Adipocyte (in vitro differentiated cells): ENCODE measurements around the gene TAGLN.
"Not testable (repeated sequence)": the region's sequence is repeated elsewhere in the genome, so short reads cannot be mapped to it uniquely, and the experiment has no call there.

Source experiments
- DNase-seq: peaks from one replicate; pipeline ENCODE4 v3.0.0-alpha.2; 2015; ENCODE audit warnings: low read depth
- H3K27me3 ChIP-seq: replicated peaks from 2 replicates; pipeline ENCODE4 v1.7.0; 2013; ENCODE audit warnings: mild to moderate bottlenecking, low read length, moderate library complexity; ENCODE audit not compliant: control insufficient read depth, insufficient read depth
- H3K36me3 ChIP-seq: 2 replicates; pipeline ENCODE4 v1.7.0; 2013; ENCODE audit warnings: low read length, mild to moderate bottlenecking, moderate library complexity; ENCODE audit not compliant: control insufficient read depth, insufficient read depth, severe bottlenecking
- H3K4me1 ChIP-seq: 2 replicates; pipeline ENCODE4 v1.7.0; 2013; ENCODE audit warnings: mild to moderate bottlenecking, low read length, moderate library complexity; ENCODE audit not compliant: control insufficient read depth, insufficient read depth
- H3K4me3 ChIP-seq: 2 replicates; pipeline ENCODE4 v1.7.0; 2013; ENCODE audit warnings: mild to moderate bottlenecking, low read length, moderate library complexity
- H3K9ac ChIP-seq: 2 replicates; pipeline ENCODE4 v1.7.0; 2013; ENCODE audit warnings: mild to moderate bottlenecking, low read length, moderate library complexity
- H3K9me3 ChIP-seq: 2 replicates; pipeline ENCODE4 v1.7.0; 2013; ENCODE audit warnings: mild to moderate bottlenecking, low read length, moderate library complexity; ENCODE audit not compliant: control insufficient read depth

TAGLN gene

GRCh38 chr11:117181586-117182550, 17.3 kb upstream of the TAGLN start:
- Histone ChIP-seq H3K4me1 (peaks cover 27% of the 10 kb centered on the region), H3K4me3 (no peak overlapping the region), H3K9ac (no peak overlapping the region), H3K9me3 (no peaks in the 10 kb centered on the region), H3K27me3 (no peaks in the 10 kb centered on the region), H3K36me3 (peaks cover 41% of the 10 kb centered on the region)
- no peak for DNase-seq

GRCh38 chr11:117182551-117182935, 16.6 kb upstream of the TAGLN start:
- Histone ChIP-seq H3K9me3 (no peaks in the 10 kb centered on the region), H3K9ac (no peak overlapping the region), H3K4me1 (peaks cover 27% of the 10 kb centered on the region), H3K4me3 (no peak overlapping the region), H3K27me3 (no peaks in the 10 kb centered on the region), H3K36me3 (peaks cover 47% of the 10 kb centered on the region)
- DNase-seq, result no peak

GRCh38 chr11:117183178-117183577, 16.0 kb upstream of the TAGLN start:
- H3K4me1 ChIP-seq, result peaks cover 22% of the 10 kb centered on the region

GRCh38 chr11:117183724-117184349, 15.3 kb upstream of the TAGLN start:
- Histone ChIP-seq H3K9ac (no peak overlapping the region), H3K36me3 (peaks cover 60% of the 10 kb centered on the region), H3K4me3 (no peak overlapping the region), H3K4me1 (peaks cover 19% of the 10 kb centered on the region), H3K27me3 (no peaks in the 10 kb centered on the region), H3K9me3 (no peaks in the 10 kb centered on the region)
- no peak for DNase-seq

More at GRCh38 chr11:117183178-117183577, 16.0 kb upstream of the TAGLN start:
- peaks cover 54% of the 10 kb centered on the region for H3K36me3 ChIP-seq
- not testable (repeated sequence) for H3K4me3 ChIP-seq, H3K9ac ChIP-seq, H3K9me3 ChIP-seq, DNase-seq, H3K27me3 ChIP-seq

GRCh38 chr11:117185736-117186430, 13.3 kb upstream of the TAGLN start:
- H3K4me3 ChIP-seq, result no peak overlapping the region
- DNase-seq, result no peak
- peaks cover 3% of the 10 kb centered on the region for H3K4me1 ChIP-seq
- peaks cover 80% of the 10 kb centered on the region for H3K36me3 ChIP-seq
- no peak overlapping the region for H3K9ac ChIP-seq
- no peaks in the 10 kb centered on the region for H3K27me3 ChIP-seq
- no peaks in the 10 kb centered on the region for H3K9me3 ChIP-seq

- Histone ChIP-seq H3K4me1 (no peaks in the 10 kb centered on the region), H3K36me3 (peaks cover 83% of the 10 kb centered on the region), H3K4me3 (no peak overlapping the region), H3K27me3 (no peaks in the 10 kb centered on the region), H3K9ac (no peak overlapping the region), H3K9me3 (no peaks in the 10 kb centered on the region)
- no peak for DNase-seq
Observed at GRCh38 chr11:117186431-117186761, 12.8 kb upstream of the TAGLN start.

GRCh38 chr11:117187007-117187406, 12.2 kb upstream of the TAGLN start:
- no peak for DNase-seq
- no peak overlapping the region for H3K9ac ChIP-seq
- H3K4me3 ChIP-seq, result no peak overlapping the region
- H3K4me1 ChIP-seq, result no peaks in the 10 kb centered on the region
- H3K9me3 ChIP-seq, result no peaks in the 10 kb centered on the region
- no peaks in the 10 kb centered on the region for H3K27me3 ChIP-seq
- H3K36me3 ChIP-seq, result peaks cover 86% of the 10 kb centered on the region

GRCh38 chr11:117187428-117187798, 11.8 kb upstream of the TAGLN start:
- H3K4me1 ChIP-seq, result no peaks in the 10 kb centered on the region
- DNase-seq, result no peak
- H3K9me3 ChIP-seq, result no peaks in the 10 kb centered on the region
- H3K4me3 ChIP-seq, result no peak overlapping the region
- H3K36me3 ChIP-seq, result peaks cover 86% of the 10 kb centered on the region
- no peaks in the 10 kb centered on the region for H3K27me3 ChIP-seq
- H3K9ac ChIP-seq, result no peak overlapping the region

GRCh38 chr11:117187799-117188481, 11.2 kb upstream of the TAGLN start:
- no peaks in the 10 kb centered on the region for H3K9me3 ChIP-seq
- H3K4me1 ChIP-seq, result no peaks in the 10 kb centered on the region
- H3K4me3 ChIP-seq, result no peak overlapping the region
- H3K9ac ChIP-seq, result no peak overlapping the region
- peaks cover 86% of the 10 kb centered on the region for H3K36me3 ChIP-seq
- DNase-seq, result no peak
- no peaks in the 10 kb centered on the region for H3K27me3 ChIP-seq

- Histone ChIP-seq H3K4me3 (no peak overlapping the region), H3K4me1 (no peaks in the 10 kb centered on the region), H3K27me3 (no peaks in the 10 kb centered on the region), H3K9me3 (no peaks in the 10 kb centered on the region), H3K36me3 (peaks cover 86% of the 10 kb centered on the region), H3K9ac (no peak overlapping the region)
- DNase-seq, result no peak
Observed at GRCh38 chr11:117188620-117189081, 10.5 kb upstream of the TAGLN start.
